Sciatic nerve (tissue), 2 donors: ENCODE results near the gene ENC1. TPM values are rescaled to one million over a fixed set of nuclear protein-coding genes. Genes with fewer than 3 reads are reported as not detected.
"Not testable (repeated sequence)": the region's sequence is repeated elsewhere in the genome, so short reads cannot be mapped to it uniquely, and the experiment has no call there.

Experiments used
- ATAC-seq: fragments of 200-7000 bp; cut with Tn5 transposase; one replicate; pipeline ENCODE4 v1.9.1; 2020; ENCODE audit warnings: mild to moderate bottlenecking, moderate library complexity
- DNase-seq: peaks from one replicate; pipeline ENCODE4 v3.0.0-alpha.2; 2020; ENCODE audit warnings: low spot score
- intact Hi-C: fragments of 100-400 bp; cut with DNase I; formaldehyde crosslinking; loops from one replicate; pipeline ENCODE4 v1.14.2; 2022
- total RNA-seq: library from RNA; stranded (reverse); fragmentation: NEBNext Ultra II Directional; extraction: Animal tissue kit (Norgen Biotek cat#: 25700); gene quantifications from one replicate; pipeline ENCODE4 v1.2.1, GENCODE V29; 2021
- donor health status: DM: no; HTN: no; CAD: no.
- donor health status: DM: no; HTN: no; CAD: no.

ENC1 gene
- total RNA-seq, result 6.6 TPM

GRCh38 chr5:74640450-74640953 lies at the start of gene ENC1:
ENC1 (minus strand) TSS chr5:74640728; CDS start chr5:74636485, 4,243 bp downstream.
- DNase-seq (peak; percentile 88), ATAC-seq (peak; percentile 91)
- intact Hi-C loops, result loop anchor here (10.0 kb wide), 2 partner anchors 606 to 1046 kb away; no protein-coding TSS in a partner anchor

GRCh38 chr5:74686962-74687751 lies 46.6 kb upstream of the ENC1 start:
- intact Hi-C loops, result no loop called here
- no peak for ATAC-seq
- no peak for DNase-seq

- DNase-seq (no peak), ATAC-seq (peak; percentile 66)
- intact Hi-C loops, result no loop called here
These were observed 45.6 kb upstream of the ENC1 start for GRCh38 chr5:74685979-74686631.

- intact Hi-C loops, result no loop called here
- DNase-seq (peak; percentile 95), ATAC-seq (peak; percentile 98)
These were observed 44.6 kb upstream of the ENC1 start, which contains the start of gene HEXB for GRCh38 chr5:74684900-74685851. HEXB (plus strand) TSS chr5:74685233; CDS start chr5:74685261, 28 bp downstream.

- DNase-seq (no peak), ATAC-seq (no peak)
- intact Hi-C loops, result no loop called here
These were observed 39.4 kb upstream of the ENC1 start for GRCh38 chr5:74679966-74680365.

GRCh38 chr5:74679300-74679699 lies 38.8 kb upstream of the ENC1 start:
- intact Hi-C loops, ATAC-seq, DNase-seq: not testable (repeated sequence)

GRCh38 chr5:74678123-74678522 lies 37.6 kb upstream of the ENC1 start:
- intact Hi-C loops, result not testable (repeated sequence)

GRCh38 chr5:74676466-74676865 lies 35.9 kb upstream of the ENC1 start:
- intact Hi-C loops, result not testable (repeated sequence)

More at GRCh38 chr5:74678123-74678522, 37.6 kb upstream of the ENC1 start:
- DNase-seq, ATAC-seq: not testable (repeated sequence)

GRCh38 chr5:74673011-74673790 lies 32.7 kb upstream of the ENC1 start:
- intact Hi-C loops, result no loop called here
- peak; percentile 85 for ATAC-seq
- DNase-seq, result no peak

More at GRCh38 chr5:74676466-74676865, 35.9 kb upstream of the ENC1 start:
- ATAC-seq, DNase-seq: not testable (repeated sequence)

GRCh38 chr5:74672215-74672877 lies 31.8 kb upstream of the ENC1 start:
- DNase-seq (no peak), ATAC-seq (no peak)
- intact Hi-C loops, result no loop called here

GRCh38 chr5:74670396-74671038 lies 30.0 kb upstream of the ENC1 start:
- intact Hi-C loops, result no loop called here
- no peak for ATAC-seq
- DNase-seq, result no peak

- no peak for DNase-seq
- no peak for ATAC-seq
- intact Hi-C loops, result no loop called here
These were observed 29.3 kb upstream of the ENC1 start for GRCh38 chr5:74669821-74670220.

GRCh38 chr5:74667396-74667795 lies 26.9 kb upstream of the ENC1 start:
- intact Hi-C loops, result no loop called here
- no peak for ATAC-seq
- DNase-seq, result no peak

- DNase-seq (no peak), ATAC-seq (no peak)
- intact Hi-C loops, result no loop called here
These were observed 25.3 kb upstream of the ENC1 start for GRCh38 chr5:74665816-74666215.

- DNase-seq (no peak), ATAC-seq (no peak)
- intact Hi-C loops, result no loop called here
These were observed 24.7 kb upstream of the ENC1 start for GRCh38 chr5:74665273-74665672.

- intact Hi-C loops, result no loop called here
- DNase-seq, result no peak
- no peak for ATAC-seq
These were observed 24.0 kb upstream of the ENC1 start for GRCh38 chr5:74664551-74664950.

GRCh38 chr5:74660873-74661272 lies 20.3 kb upstream of the ENC1 start:
- intact Hi-C loops, result no loop called here
- ATAC-seq (no peak), DNase-seq (no peak)
